ENCODE measurements around the gene MFAP4.

GRCh38 chr17:19345067-19345460 is 41.9 kb downstream of the MFAP4 start:
- TF ChIP-seq JUND (IDR thresholded peaks at IDR 0.05) = no peak
- no peak for TF ChIP-seq POLR2A (IDR thresholded peaks at IDR 0.05; ENCODE audit: borderline replicate concordance, extremely low read depth, insufficient read depth, insufficient read length)
- TF ChIP-seq SP1 (IDR thresholded peaks at IDR 0.05; ENCODE audit: low read depth) = no peak
- no peak for TF ChIP-seq CTCF (IDR thresholded peaks at IDR 0.05 in 2 of 3, conservative IDR thresholded peaks at IDR 0.05 in 1 of 3; ENCODE audit: borderline replicate concordance in 1 of 3, insufficient read depth in 1 of 3, low read depth in 2 of 3, low read length in 2 of 3)
